ENCODE data around the gene WBP11. TPM values are rescaled to one million over a fixed set of nuclear protein-coding genes. Genes with fewer than 3 reads are reported as not detected.

The WBP11 gene
- total RNA-seq, 1 experiment from 2014 or later, result 21.4 TPM

- Histone ChIP-seq H3K9me3 (ENCODE audit: low read length) (no peaks in the 10 kb centered on the region), H2AFZ (ENCODE audit: low read length) (peak overlapping the region; percentile 69; the same call in 1 of the 2 replicates), H3K27me3 (ENCODE audit: low read length) (no peaks in the 10 kb centered on the region), H3F3A (ENCODE audit: low read length, unreplicated experiment) (no peaks in the 10 kb centered on the region), H3K4me2 (ENCODE audit: low read length) (peak overlapping the region; percentile 89), H3K27ac (ENCODE audit: low read length) (peak overlapping the region; percentile 49), H3K4me3 (ENCODE audit: low read length) (peak overlapping the region; percentile 92), H4K20me1 (ENCODE audit: low read length) (no peaks in the 10 kb centered on the region), H3K9ac (ENCODE audit: low read length) (peak overlapping the region; percentile 78), H3K36me3 (ENCODE audit: low read depth, low read length) (no peaks in the 10 kb centered on the region), H3K79me2 (ENCODE audit: low read length) (peaks cover 31% of the 10 kb centered on the region), H3K9me2 (replicated peaks; ENCODE audit: low read length) (no peaks in the 10 kb centered on the region), H3K4me1 (ENCODE audit: insufficient read depth, low read length) (peaks cover 37% of the 10 kb centered on the region)
- BruUV-seq (replicated peaks), result no TSS peak
- ChIA-PET CTCF (interaction anchor here (0.6 kb wide), 1 partner anchor 1869 kb away, joined by 5 read pairs; no protein-coding TSS in a partner anchor), POLR2A (ENCODE audit: unreplicated experiment) (interaction anchor here (0.6 to 1.1 kb wide), 4 partner anchors 27 to 444 kb away, joined by 3 to 8 read pairs (median 5); partner anchors contain the start of gene C12orf60)
- ATAC-seq (peak; percentile 3), DNase-seq (peak; percentile 37)
- TF ChIP-seq EZH2 (IDR thresholded peaks at IDR 0.05; ENCODE audit: low read length, unreplicated experiment), result no peak
- intact Hi-C loops (cut with micrococcal nuclease), result loop anchor here (2.0 kb wide), 1 partner anchor 70 kb away; no protein-coding TSS in a partner anchor
These were observed 28.2 kb downstream of the WBP11 start for GRCh38 chr12:14774906-14775635.

- peaks cover 38% of the 10 kb centered on the region for H3K79me2 ChIP-seq (ENCODE audit: low read length)
- POLR2A ChIA-PET (ENCODE audit: unreplicated experiment), result interaction anchor here (1.1 kb wide), 1 partner anchor 29 kb away, joined by 3 read pairs; the partner anchor contains the start of gene C12orf60
- CTCF ChIA-PET, result no interaction called here
These were observed 29.0 kb downstream of the WBP11 start for GRCh38 chr12:14774074-14774905.

More at GRCh38 chr12:14774074-14774905, 29.0 kb downstream of the WBP11 start:
- ATAC-seq (peak; percentile 72), DNase-seq (peak; percentile 95)
- H3K4me3 ChIP-seq (ENCODE audit: low read length), result peak overlapping the region; percentile 92
- TF ChIP-seq EZH2phosphoT487 (IDR thresholded peaks at IDR 0.05; ENCODE audit: borderline replicate concordance, low read length) (no peak), CTCF (conservative IDR thresholded peaks at IDR 0.05; ENCODE audit: low read depth, low read length) (no peak), EZH2 (IDR thresholded peaks at IDR 0.05; ENCODE audit: low read length, unreplicated experiment) (no peak)
- no peaks in the 10 kb centered on the region for H3K36me3 ChIP-seq (ENCODE audit: low read depth, low read length)
- H3F3A ChIP-seq (ENCODE audit: low read length, unreplicated experiment), result no peaks in the 10 kb centered on the region
- peaks cover 38% of the 10 kb centered on the region for H3K4me1 ChIP-seq (ENCODE audit: insufficient read depth, low read length)
- H3K27me3 ChIP-seq (ENCODE audit: low read length), result no peaks in the 10 kb centered on the region
- H3K9me3 ChIP-seq (ENCODE audit: low read length), result no peaks in the 10 kb centered on the region
- H3K9ac ChIP-seq (ENCODE audit: low read length), result peak overlapping the region; percentile 78
- no peaks in the 10 kb centered on the region for H3K9me2 ChIP-seq (replicated peaks; ENCODE audit: low read length)
- intact Hi-C loops (cut with micrococcal nuclease), result loop anchor here (2.0 kb wide), 1 partner anchor 71 kb away; no protein-coding TSS in a partner anchor
- H3K4me2 ChIP-seq (ENCODE audit: low read length), result peak overlapping the region; percentile 89
- peak overlapping the region; percentile 94 for H2AFZ ChIP-seq (ENCODE audit: low read length)
- TSS peak; percentile 85 for BruUV-seq (replicated peaks)
- H4K20me1 ChIP-seq (ENCODE audit: low read length), result no peaks in the 10 kb centered on the region
- peak overlapping the region; percentile 49 for H3K27ac ChIP-seq (ENCODE audit: low read length)
